Measurements from ENCODE around the gene ACE. TPM values are rescaled to one million over a fixed set of nuclear protein-coding genes. Genes with fewer than 3 reads are reported as not detected.

ACE gene
- total and polyA plus RNA-seq, 2 donors from 2014 or later = 4.3 to 12.9 TPM

GRCh38 chr17:63490858-63491400 is 14.1 kb downstream of the ACE start:
- intact Hi-C loops (cut with DNase I) = no loop called here
- peak in 1 of 5 donors; percentile 23 for DNase-seq
- Histone ChIP-seq H3K27ac (ENCODE audit: low read depth in 2 of 2, low read length in 2 of 2) (no peak overlapping the region), H3K9ac (ENCODE audit: low read length in 3 of 3) (no peak overlapping the region), H3K9me3 (ENCODE audit: control insufficient read depth in 2 of 3, insufficient read depth in 1 of 3, low read length in 3 of 3) (no peaks in the 10 kb centered on the region), H3K4me3 (ENCODE audit: low read length in 3 of 3) (no peak overlapping the region), H3K36me3 (ENCODE audit: control insufficient read depth in 2 of 3, insufficient read depth in 3 of 3, low read length in 3 of 3) (peaks cover 0 to 5% (median 0%) of the 10 kb centered on the region in 3 donors), H3K27me3 (ENCODE audit: control insufficient read depth, insufficient read depth, low read length) (no peaks in the 10 kb centered on the region), H3K4me1 (ENCODE audit: control insufficient read depth in 2 of 3, insufficient read depth in 2 of 3, low read depth in 1 of 3, low read length in 3 of 3) (peaks cover 0 to 20% (median 19%) of the 10 kb centered on the region in 3 donors)
- no peak for FAIRE-seq
- TF ChIP-seq CTCF (IDR thresholded peaks at IDR 0.05; ENCODE audit: borderline replicate concordance, extremely low read depth, insufficient read depth) = no peak

- Histone ChIP-seq H3K9ac (ENCODE audit: low read length in 3 of 3) (no peak overlapping the region), H3K27ac (ENCODE audit: low read depth in 2 of 2, low read length in 2 of 2) (no peak overlapping the region), H3K4me3 (ENCODE audit: low read length in 3 of 3) (no peak overlapping the region), H3K27me3 (ENCODE audit: control insufficient read depth, insufficient read depth, low read length) (no peaks in the 10 kb centered on the region), H3K9me3 (ENCODE audit: control insufficient read depth in 2 of 3, insufficient read depth in 1 of 3, low read length in 3 of 3) (no peaks in the 10 kb centered on the region), H3K4me1 (ENCODE audit: control insufficient read depth in 2 of 3, insufficient read depth in 2 of 3, low read depth in 1 of 3, low read length in 3 of 3) (peaks cover 0 to 20% (median 19%) of the 10 kb centered on the region in 3 donors), H3K36me3 (ENCODE audit: control insufficient read depth in 2 of 3, insufficient read depth in 3 of 3, low read length in 3 of 3) (peaks cover 0 to 4% (median 0%) of the 10 kb centered on the region in 3 donors)
- no peak for DNase-seq
- TF ChIP-seq CTCF (IDR thresholded peaks at IDR 0.05; ENCODE audit: borderline replicate concordance, extremely low read depth, insufficient read depth) = no peak
- intact Hi-C loops (cut with DNase I) = no loop called here
- FAIRE-seq = no peak
Measured at GRCh38 chr17:63491413-63491812, 14.6 kb downstream of the ACE start.

- Histone ChIP-seq H3K4me3 (ENCODE audit: low read length in 3 of 3) (no peak overlapping the region), H3K4me1 (ENCODE audit: control insufficient read depth in 2 of 3, insufficient read depth in 2 of 3, low read depth in 1 of 3, low read length in 3 of 3) (peaks cover 0 to 20% (median 19%) of the 10 kb centered on the region in 3 donors), H3K9ac (ENCODE audit: low read length in 3 of 3) (no peak overlapping the region), H3K9me3 (ENCODE audit: control insufficient read depth in 2 of 3, insufficient read depth in 1 of 3, low read length in 3 of 3) (no peaks in the 10 kb centered on the region), H3K36me3 (ENCODE audit: control insufficient read depth in 2 of 3, insufficient read depth in 3 of 3, low read length in 3 of 3) (no peaks in the 10 kb centered on the region), H3K27ac (ENCODE audit: low read depth in 2 of 2, low read length in 2 of 2) (no peak overlapping the region), H3K27me3 (ENCODE audit: control insufficient read depth, insufficient read depth, low read length) (no peaks in the 10 kb centered on the region)
- intact Hi-C loops (cut with DNase I) = no loop called here
- no peak for FAIRE-seq
- DNase-seq = peak in 4 of 5 donors; percentile 16 to 70 (median 48)
- no peak for TF ChIP-seq CTCF (IDR thresholded peaks at IDR 0.05; ENCODE audit: borderline replicate concordance, extremely low read depth, insufficient read depth)
Measured at GRCh38 chr17:63491977-63492618, 15.2 kb downstream of the ACE start.

Measured in kidney (tissue), 14 donors.